ENCODE measurements around the gene GTF2F2. TPM values are rescaled to one million over a fixed set of nuclear protein-coding genes. Genes with fewer than 3 reads are reported as not detected.

The GTF2F2 gene
- total RNA-seq, 6 experiments from 2014 or later, result 4.0 to 10.3 (median 6.0) TPM

DNA sequence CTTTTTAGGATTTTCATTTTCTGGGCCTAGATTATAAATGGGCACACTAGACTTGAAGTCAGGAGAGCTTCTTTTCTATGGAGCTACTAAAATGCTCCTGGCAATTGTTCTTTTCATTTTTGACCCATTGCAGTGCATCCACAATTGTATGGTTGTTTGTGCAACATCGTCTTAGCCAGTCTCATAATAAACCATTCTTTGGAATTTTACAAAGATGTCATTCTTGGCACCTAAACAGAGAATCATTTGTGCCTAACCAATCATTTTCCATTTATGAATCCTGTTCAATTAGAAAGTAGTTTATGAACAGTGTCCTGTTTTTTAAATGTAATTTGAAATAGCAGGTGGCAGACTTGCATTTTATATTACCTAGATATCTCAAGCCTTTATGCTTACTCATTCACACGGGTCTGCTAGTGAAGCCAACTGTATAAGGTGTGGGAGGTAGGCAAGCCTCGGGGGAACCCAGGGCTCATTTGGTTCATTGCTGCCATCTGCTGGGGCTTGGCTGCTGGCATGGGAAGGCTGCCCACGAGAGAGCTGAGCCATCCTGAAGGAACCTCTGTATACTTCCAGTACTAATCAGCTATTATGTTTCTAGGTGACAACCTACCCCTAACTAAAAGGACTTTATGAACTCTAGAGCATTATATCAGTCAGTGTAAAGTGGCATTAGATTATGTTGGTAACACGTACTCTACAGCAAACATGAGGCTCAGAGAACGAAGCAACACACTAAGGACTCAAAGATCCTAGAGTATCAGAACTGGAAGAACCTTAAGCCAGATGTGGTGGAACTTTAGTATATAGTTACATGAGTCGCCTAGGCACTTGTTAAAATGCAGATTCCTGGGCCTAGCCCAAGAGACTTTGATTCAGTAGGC, 160.7 kb downstream of the GTF2F2 start:
- WGBS (ENCODE audit: insufficient coverage, low coverage, low lambda C conversion rate, missing lambda C conversion rate), result 36% methylated on average over 7 of the region's 7 CpGs
- Histone ChIP-seq H3K36me3 (peaks cover 0 to 4% (median 0%) of the 10 kb centered on the region in 4 donors), H3K9me3 (no peaks in the 10 kb centered on the region), H3K4me1 (no peaks in the 10 kb centered on the region), H3K27me3 (no peaks in the 10 kb centered on the region), H3K4me3 (no peak overlapping the region), H3K27ac (no peak overlapping the region)
- no peak for TF ChIP-seq POLR2A (IDR thresholded peaks at IDR 0.05)
- TF ChIP-seq, protein P1, sequence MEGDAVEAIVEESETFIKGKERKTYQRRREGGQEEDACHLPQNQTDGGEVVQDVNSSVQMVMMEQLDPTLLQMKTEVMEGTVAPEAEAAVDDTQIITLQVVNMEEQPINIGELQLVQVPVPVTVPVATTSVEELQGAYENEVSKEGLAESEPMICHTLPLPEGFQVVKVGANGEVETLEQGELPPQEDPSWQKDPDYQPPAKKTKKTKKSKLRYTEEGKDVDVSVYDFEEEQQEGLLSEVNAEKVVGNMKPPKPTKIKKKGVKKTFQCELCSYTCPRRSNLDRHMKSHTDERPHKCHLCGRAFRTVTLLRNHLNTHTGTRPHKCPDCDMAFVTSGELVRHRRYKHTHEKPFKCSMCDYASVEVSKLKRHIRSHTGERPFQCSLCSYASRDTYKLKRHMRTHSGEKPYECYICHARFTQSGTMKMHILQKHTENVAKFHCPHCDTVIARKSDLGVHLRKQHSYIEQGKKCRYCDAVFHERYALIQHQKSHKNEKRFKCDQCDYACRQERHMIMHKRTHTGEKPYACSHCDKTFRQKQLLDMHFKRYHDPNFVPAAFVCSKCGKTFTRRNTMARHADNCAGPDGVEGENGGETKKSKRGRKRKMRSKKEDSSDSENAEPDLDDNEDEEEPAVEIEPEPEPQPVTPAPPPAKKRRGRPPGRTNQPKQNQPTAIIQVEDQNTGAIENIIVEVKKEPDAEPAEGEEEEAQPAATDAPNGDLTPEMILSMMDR (IDR thresholded peaks at IDR 0.05), result peak; percentile 63 to 87 (median 78)
- intact Hi-C loops (cut with DNase I), result loop anchor here (5.0 kb wide), 1 partner anchor 234 kb away; no protein-coding TSS in a partner anchor
- peak; percentile 69 to 76 (median 73) for DNase-seq
- peak; percentile 99 to 100 (median 100) for ATAC-seq

DNA sequence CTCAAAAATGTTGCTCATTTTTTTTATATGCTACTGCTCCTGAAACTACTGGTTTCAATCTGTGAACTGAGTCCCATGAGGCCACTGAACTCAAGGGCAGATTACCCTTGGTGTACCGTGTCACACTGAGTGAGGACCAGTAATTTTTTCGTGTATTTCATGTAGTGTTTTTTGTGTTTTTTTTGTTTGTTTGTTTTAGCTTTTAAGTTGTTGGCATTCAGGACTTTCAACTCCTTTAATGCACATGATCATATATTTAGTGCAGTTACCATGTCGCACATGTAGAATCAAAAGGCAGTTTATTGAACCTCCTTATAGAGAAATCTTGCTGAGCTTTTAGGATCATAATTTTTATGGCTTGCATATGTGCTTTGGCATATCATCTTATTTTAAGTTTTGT, 162.7 kb downstream of the GTF2F2 start:
- no peak for TF ChIP-seq POLR2A (IDR thresholded peaks at IDR 0.05)
- TF ChIP-seq, protein P1 (IDR thresholded peaks at IDR 0.05), result no peak
- H3K4me1 ChIP-seq, result no peaks in the 10 kb centered on the region
- H3K36me3 ChIP-seq, result peaks cover 0 to 4% (median 0%) of the 10 kb centered on the region in 4 donors
- no peak overlapping the region for H3K27ac ChIP-seq
- intact Hi-C loops (cut with DNase I), result loop anchor here (5.0 kb wide), 1 partner anchor 236 kb away; no protein-coding TSS in a partner anchor
- DNase-seq (no peak), ATAC-seq (no peak)
- 66% methylated on average over 3 of the region's 3 CpGs for WGBS (ENCODE audit: insufficient coverage, low coverage, low lambda C conversion rate, missing lambda C conversion rate)
- H3K27me3 ChIP-seq, result no peaks in the 10 kb centered on the region
- no peaks in the 10 kb centered on the region for H3K9me3 ChIP-seq
- H3K4me3 ChIP-seq, result no peak overlapping the region

DNA sequence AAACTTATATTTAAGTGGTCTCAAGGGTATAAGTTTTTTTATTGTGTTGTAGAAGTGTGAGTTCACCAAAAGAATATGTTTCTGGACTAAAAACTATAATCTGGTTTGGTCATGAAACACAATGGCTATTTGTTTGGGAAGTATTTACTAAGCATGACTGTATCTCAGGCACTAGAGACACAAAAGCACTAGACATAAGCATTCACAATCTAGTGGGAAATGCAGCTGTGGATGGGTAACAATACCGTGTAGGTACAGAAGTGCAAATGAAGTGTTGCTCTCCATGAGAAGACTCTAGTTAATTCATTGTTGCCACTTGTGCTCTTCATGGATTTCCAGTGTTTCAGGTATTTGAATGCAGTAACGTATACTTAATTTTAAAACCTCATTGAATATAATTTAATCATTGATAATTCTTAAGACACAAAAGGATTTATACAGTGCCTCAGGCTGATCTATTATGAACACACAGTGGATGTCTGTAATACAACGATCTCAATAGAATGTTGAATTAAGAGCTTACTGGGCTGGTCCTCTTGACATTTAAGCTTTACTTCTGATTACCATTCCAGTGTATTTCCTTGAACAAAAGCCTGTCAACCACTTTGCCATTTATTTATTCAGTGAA, 169.7 kb downstream of the GTF2F2 start:
- 97% methylated on average over 3 of the region's 3 CpGs for WGBS (ENCODE audit: insufficient coverage, low coverage, low lambda C conversion rate, missing lambda C conversion rate)
- Histone ChIP-seq H3K9me3 (no peaks in the 10 kb centered on the region), H3K27me3 (no peaks in the 10 kb centered on the region), H3K27ac (no peak overlapping the region), H3K36me3 (no peaks in the 10 kb centered on the region), H3K4me3 (no peak overlapping the region), H3K4me1 (no peaks in the 10 kb centered on the region)
- no peak for ATAC-seq
- TF ChIP-seq, protein P1 (IDR thresholded peaks at IDR 0.05), result no peak
- no peak for TF ChIP-seq POLR2A (IDR thresholded peaks at IDR 0.05)
- intact Hi-C loops (cut with DNase I), result no loop called here
- no peak for DNase-seq

DNA sequence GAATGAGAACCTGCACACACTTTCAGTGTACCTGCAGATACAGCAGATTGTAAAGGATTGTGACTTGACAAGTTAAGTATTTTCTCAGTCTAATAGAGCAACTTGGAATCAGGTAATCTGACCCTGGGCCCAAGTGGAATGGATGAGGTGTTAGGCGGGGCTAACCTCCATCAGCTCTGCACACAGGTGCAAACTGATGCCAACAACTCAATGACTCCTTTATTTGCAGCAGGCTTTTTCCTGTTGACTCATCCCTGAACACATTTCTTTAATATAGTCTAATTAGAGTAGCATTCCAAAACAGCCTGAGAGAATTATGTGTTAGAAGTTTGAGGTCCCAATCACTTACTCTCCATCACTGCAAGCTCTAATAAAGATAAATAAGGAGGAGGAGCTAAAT, 171.9 kb downstream of the GTF2F2 start:
- Histone ChIP-seq H3K27me3 (no peaks in the 10 kb centered on the region), H3K4me1 (no peaks in the 10 kb centered on the region), H3K9me3 (no peaks in the 10 kb centered on the region), H3K27ac (no peak overlapping the region), H3K36me3 (no peaks in the 10 kb centered on the region), H3K4me3 (no peak overlapping the region)
- no peak for ATAC-seq
- DNase-seq, result no peak
- TF ChIP-seq, protein P1 (IDR thresholded peaks at IDR 0.05), result no peak
- TF ChIP-seq POLR2A (IDR thresholded peaks at IDR 0.05), result no peak
- WGBS (ENCODE audit: insufficient coverage, low coverage, low lambda C conversion rate, missing lambda C conversion rate), result 86% methylated on average over 1 of the region's 1 CpG
- intact Hi-C loops (cut with DNase I), result no loop called here
